Cortex of kidney (tissue), 1 donor: ENCODE measurements around the gene TSR3.

Source experiments
- DNase-seq: peaks from one replicate; lab custom pipeline; 2025; lab: John Stamatoyannopoulos, UW

TSR3 gene

DNA sequence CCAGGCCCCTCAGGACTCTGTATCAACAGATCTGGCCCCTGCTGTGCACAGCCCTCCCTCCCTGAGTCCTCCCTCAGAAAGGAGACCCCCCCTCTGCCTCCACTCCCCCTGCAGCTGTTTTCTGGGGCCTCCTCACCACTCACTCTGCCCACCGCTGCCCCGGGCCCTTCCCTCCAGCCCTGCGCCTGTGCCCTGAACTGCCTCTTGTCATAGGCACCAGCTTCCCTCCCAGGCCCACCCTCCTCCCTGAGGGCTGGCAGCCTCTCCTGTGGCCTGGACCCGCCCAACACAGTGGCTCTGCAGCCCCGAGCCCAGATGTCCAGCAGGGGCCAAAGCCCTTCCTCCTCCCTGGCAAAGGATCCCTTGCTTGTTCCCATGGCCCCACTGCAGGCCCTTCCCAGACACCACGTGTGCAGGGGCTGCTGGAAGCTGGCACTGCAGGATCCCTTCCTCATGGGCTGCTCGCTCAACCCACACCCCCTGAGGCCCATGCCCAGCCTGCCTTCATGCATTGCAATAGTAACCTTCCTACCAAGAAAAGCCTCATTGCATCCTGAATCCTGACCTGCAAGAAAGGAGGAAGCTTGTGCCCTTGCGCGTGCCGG, 25.8 kb upstream of the TSR3 start:
- DNase-seq, result no peak

DNA sequence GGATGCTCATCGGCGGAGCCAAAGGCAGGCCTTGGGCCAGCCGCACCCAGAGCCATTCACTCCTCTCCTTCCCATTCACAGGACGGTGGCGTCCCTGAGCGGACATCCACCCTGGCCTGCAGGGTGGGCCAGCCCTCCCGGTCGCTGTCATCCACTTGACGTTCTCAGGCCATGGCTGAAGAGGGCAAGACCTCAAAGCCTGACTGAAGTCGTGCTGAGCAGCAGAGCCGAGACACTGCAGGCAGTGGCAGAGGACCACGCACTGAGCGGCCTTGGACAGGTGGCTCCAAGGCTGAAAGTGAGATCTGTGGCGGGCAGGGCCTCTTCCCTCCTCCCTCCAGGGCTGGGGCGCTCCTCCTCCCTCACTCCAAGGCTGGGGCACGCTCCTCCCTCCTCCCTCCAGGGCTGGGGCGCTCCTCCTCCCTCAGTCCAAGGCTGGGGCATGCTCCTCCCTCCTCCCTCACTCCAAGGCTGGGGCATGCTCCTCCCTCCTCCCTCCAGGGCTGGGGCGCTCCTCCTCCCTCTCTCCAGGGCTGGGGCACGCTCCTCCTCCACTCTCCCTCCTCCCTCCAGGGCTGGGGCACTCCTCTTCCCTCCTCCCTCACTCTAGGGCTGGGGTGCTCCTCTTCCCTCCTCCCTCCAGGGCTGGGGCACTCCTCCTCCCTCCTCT, 24.2 kb upstream of the TSR3 start:
- DNase-seq, result no peak

DNA sequence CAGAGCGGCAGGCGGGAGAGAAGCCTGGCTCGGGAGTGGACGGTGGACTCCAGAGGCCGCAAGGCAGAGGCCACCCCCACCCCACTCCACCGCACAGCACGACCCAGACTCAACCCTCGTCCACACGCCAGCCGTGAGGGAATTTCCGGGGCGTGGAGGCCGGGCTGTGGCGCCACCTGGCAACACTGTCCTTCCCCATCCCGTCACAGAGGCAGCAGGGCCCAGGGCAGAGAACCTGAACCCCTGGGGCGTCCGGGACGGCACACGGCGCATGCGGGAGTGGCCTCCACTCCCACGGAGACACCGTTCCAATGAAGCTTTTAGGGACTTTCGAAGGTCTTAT, 23.6 kb upstream of the TSR3 start:
- DNase-seq, result no peak

DNA sequence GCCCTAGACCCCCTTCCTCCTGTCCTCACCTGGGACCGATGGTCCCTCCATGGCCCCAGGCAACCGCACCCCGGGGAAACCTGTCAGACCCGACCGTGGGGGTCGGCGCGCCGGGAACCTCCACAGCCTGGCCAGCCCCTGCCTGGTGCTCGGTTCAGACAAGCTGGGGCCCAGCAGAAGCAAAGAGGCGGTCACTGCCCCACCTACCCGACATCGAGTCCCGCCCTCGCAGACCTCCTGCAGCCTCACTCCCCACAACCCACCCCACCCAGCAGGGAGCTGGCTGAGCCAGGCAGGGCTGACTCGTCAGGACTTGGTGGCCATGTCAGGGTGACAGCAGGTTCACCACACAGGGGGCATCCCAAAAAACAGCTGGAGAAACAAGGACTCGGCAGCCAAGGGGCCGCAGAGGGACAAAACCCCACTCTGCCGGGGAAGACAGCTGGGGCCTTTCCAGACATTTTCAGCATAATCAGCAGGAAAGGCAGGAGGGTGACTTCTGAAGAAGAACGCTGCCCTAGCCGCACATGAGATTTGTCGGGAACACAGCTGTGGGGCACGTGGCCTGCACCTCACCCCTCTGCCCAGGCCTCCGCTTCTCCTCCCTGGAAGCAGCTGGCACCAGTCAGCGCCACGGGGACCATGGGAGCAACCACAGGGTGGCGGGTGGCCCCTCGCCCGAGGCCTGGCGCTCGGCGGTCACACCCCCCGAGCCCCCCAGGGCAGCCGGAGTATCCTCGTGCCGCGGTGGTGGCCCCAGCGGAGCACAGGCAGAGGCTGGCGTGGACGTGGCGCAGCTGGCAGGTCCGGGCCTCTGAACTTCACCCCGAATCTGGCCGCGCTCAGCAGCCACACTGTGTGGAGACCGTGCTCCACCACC, 23.0 kb upstream of the TSR3 start:
- no peak for DNase-seq

DNA sequence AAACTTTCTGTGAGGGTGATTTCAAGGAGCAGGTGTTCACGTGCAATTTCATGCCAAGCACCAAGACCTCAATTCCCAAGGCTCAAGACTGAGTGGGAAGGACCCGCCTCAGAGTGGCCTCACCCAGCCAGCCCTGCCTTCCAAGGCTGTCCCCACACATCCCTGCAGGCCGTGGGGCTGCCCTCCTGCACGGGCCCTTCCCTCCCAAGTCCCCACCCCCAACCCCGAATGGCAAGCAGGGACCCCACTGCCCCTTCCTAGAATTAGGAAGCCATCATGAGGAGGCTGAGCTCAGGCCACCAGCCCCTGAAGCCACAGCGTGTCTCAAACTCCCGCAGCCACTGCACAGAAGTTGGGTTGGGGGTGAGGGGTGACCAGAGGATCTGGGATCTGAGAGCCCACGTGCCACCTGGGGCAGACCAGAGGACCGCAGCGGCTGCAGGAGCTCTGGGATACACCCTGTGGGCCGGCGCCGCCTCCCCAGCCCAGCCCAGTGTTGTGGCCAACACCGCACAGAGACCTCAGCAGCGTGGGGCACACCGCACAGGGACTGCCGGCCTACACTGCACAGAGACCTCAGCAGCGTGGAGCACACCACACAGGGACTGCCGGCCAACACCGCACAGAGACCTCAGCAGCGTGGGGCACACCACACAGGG, 20.7 kb upstream of the TSR3 start:
- DNase-seq, result no peak

DNA sequence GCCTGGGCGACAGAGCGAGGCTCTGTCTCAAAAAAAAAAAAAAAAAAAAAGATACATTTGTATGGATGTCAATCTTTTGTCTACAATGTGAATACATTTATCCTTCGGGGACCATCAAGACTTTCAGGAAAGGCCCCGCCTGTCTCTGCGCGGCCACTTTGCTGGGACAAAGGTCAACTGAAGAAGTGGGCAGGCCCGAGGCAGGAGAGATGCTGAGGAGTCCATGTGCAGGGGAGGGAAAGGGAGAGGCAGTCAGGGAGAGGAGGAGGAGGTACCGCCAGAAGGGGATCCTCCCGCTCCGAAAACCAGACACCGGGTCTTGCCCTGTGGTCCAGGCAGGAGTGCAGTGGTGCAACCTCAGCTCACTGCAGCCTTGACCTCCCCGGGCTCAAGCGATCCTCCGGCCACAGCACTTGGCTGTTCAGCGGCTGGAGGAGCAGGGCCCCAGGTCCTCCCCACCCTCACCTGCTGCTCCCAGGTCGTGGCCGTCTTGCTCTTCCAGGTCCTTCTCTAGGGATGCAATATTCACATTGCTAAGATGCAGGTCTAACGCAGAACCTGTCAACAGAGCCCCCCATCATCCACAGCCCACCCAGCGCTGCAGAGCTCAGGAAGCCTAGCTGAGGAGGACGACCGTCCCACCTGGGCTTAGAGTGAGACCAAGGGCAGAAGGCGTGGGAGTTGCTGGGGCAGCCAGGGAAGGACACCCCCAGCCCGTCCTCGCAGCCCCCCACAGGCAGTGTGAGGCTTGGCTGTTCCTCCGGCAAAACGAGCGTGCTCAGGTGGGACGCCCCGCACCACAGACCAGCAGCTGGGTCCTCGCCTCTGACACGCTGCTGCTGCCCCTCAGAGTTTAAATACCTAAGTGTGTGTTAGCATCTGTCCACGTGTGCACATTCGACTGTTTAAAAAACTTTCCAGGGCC, 19.6 kb upstream of the TSR3 start:
- no peak for DNase-seq

DNA sequence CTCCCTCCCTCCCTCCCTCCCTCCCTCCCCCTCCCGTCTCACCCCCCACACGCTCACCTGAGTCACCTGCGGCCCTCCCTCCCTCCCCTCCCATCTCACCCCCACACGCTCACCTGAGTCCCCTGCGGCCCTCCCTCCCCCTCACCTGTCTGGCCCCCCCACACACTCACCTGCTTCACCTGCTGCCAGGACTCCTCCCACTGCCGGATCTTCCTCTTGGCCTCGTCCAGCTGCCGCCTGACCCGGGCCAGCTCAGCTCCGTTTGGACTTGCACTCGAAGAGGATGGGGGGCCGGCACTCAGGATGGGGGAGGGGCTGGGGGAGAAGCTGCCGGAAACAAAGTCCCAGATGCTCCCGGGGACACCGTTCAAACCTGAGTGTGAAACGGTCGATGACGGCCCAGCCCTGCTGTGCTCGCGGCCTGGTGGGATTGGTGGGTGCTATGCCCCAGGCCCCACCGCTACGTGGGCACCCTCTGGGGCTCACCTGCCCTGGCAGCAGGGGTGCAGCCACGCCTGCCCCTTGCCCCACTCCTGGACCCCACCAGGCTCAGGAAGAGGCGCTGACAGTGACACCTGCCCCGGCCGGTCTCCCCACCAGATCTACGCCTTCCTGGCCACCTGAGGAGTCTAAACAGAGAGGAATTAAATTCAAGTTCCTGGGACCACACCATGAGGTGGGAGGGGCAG, 16.0 kb upstream of the TSR3 start:
- no peak for DNase-seq

DNA sequence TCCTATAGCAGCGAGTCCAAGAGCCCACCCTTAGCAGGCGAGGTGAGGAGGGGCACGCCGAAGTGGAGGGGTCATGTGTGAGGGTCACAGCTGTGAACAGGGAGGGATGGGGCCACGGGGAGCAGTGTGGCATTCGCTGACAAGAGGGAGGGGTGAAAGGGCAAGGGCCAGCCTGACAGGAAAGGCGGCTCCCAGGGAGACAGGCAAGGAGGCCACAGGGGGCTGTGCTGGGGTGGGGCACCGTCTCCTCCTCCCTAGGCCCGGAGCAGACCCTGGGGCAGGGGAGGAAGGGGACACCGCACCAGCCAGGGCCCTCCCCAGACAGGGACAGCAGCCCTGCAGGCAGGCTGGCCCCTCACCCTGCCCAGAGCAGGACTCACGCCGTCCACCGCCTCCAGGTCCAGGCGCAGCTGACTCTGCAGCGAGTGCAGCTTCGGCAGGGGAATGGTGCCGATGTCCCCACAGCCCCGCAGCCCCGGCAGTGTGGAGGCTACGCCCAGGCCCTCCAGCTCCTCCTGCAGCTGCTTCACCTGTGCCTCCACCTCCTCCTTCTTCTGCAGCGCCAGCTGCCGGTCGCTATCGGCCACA, 15.1 kb upstream of the TSR3 start:
- DNase-seq, result no peak

DNA sequence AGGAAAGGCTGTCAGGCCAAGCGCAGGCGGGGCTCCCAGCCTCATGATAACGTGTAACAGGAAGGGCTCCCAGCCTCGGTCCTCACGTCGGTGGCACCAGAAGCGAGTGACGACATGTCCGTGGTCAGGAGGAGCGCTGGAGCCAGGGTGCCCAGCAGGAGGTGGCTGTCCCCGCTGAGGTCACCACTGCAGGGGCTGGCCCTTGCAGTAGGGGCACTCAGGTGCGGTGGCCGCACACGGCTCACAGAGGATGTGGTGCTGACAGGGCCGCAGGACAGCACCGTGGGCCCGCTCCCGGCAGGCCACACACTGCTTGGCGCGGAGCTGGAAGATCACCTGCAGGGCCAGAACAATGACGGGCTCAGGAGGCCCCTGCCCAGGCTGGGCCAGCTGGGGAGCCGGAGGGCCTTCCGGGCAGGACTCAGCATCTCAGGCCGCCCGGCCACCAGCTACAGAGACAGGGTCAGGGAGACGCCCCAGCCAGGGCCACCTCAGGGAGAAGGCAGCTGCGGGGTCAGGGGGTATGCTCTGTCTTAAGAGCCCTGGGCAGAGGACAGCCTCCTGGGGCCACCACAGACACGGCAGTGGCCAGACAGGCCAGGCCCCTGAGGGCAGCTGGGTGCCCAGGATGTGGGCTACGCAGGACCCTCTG, 14.5 kb upstream of the TSR3 start:
- DNase-seq, result no peak

DNA sequence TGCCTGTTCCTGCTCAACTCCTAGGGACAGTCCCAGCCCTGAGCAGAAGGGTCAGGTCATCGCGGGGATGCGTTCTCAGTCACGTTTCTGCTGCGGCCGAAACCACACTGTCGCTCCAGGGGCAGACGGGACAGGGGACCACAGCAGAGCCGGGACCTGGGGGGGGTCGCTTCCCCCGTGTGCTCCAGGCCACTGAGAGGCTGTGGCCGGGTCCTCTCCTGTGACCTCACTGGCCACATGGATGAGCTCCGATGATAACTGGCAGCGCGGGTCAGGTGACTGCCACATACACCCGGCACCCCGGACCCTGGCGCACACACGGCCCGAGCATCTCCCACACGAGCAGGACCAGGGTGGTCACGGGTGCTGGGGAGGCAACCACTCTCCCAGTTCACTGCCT, 12.8 kb upstream of the TSR3 start:
- DNase-seq, result no peak

DNA sequence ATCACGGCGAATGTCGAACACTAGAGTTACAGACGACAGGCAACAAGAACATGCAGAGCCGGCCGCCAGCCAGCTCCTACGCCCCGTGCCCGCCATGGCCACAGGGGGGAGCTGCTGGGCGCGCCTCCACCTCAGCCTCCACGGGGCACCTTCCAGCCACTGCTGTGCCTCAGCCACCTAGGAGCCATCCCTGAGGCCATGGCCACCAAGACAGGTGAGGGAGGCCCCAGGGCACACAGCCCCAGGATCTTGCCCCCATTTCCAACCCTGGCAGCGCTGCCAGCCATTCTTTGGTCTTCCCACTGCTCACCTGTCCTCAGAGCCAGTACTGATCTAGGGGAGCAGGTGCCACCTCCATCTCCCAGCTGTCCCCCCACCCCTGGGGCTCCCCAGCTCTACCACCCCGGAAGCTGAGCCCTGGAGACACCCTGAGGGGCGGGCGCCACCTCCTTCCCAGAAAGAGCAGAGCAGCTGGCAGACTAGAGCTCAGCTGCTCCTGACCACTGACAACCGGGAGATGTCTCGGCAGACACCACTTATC, 11.9 kb upstream of the TSR3 start:
- no peak for DNase-seq

DNA sequence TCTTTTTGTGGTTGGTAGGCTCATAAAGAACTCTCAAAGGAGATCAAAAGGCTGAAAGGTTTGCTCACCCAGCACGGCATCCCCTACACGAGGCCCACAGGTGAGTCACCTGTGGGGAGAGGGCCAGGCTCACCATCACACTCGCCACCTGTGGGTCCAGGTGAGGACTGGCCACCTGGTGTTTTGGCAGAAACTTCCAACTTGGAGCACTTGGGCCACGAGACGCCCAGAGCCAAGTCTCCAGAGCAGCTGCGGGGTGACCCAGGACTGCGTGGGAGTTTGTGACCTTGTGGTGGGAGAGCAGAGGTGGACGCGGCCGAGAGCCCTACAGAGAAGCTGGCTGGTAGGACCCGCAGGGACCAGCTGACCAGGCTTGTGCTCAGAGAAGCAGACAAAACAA, 11.1 kb upstream of the TSR3 start:
- no peak for DNase-seq

DNA sequence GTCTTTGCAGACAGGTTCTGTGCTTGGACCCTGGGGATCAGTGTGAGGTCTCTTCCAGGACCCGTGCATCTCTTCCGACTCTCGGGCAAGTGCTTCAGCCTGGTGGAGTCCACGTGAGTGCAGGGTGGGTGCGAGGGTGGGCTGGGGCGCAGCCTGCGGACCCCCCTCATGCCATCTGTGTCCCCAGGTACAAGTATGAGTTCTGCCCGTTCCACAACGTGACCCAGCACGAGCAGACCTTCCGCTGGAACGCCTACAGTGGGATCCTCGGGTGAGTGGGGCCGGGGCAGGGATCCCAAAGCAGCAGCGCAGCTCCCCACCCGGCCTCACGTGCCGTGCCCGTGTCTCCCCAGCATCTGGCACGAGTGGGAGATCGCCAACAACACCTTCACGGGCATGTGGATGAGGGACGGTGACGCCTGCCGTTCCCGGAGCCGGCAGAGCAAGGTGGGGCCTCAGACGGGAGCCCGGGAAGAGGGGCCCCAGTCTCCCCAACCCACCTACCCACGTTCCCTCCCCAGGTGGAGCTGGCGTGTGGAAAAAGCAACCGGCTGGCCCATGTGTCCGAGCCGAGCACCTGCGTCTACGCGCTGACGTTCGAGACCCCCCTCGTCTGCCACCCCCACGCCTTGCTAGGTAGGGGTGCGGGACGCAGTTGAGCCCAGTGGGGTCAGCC, 10.1 kb upstream of the TSR3 start:
- no peak for DNase-seq

DNA sequence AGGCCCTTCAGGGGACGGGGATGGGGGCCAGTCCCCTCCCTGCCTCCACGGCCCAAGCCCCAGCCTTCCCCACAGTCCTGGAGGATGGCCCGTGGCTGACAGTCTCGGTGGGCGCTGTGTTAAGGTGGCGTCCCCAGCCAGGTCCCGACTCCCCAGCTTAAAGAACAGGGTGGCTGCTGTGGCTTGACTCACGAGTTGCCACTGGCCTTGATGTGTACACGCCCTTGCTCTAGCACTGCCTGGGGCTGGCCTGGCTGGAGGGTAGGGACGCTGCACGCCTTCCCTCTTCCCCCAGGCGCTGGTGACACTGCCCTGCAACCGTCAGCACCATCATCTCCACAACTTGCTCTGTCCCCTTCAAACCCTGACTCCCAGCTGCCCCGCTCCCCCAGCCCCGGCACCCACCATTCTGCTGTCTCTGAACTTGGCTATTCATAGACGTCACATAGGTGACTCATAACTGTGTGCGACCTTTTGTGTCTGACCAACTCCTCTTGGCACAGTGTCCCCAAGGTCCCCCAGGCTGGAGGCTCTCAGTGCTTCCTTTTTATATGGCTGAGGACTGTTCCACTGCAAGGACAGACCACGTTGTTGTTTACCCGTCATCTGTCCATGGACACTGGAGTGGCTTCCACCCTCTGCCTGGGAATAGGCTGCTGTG, 6.4 kb upstream of the TSR3 start:
- no peak for DNase-seq

DNA sequence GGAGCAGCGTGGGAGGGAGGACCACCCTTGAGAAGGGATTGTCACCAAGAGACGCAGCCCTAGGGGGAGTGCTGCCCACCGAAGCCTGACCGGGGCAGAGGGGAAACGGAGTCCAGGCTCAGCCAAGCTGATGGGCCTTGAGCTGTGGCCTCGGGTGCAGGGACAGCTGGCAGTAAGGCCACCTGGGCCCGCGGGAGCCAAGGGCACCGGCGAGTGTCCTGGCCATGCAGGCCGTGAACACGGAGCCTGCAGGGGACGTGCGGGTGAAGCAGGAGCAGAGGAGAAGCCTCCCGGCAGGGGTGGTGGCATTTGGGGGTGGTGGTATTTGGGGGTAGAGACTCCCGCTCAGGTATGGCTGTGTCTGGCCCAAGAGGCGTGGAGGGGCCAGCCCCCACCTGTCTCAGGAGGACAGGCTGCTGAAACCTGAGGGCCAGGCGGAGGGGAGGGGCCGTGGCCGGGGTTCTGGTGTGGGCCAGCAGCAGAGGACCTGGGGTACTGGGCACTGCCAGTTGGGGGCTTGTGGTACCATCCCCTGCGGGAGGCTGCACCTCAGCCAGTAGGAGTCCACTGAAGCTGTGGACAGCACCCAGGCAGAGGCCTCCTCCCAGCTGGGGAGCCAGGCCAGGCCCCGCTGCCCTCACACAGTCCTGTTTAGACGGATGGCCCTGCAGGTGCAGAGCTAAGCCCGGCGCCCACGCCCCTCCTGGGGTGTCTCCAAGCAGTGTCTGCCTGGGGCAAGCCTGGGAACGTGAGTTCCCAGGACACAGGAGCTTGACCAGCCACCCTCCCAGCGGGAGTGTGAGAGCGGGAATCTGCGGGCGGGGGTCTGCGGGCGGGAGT, 4.6 kb upstream of the TSR3 start:
- DNase-seq, result no peak

DNA sequence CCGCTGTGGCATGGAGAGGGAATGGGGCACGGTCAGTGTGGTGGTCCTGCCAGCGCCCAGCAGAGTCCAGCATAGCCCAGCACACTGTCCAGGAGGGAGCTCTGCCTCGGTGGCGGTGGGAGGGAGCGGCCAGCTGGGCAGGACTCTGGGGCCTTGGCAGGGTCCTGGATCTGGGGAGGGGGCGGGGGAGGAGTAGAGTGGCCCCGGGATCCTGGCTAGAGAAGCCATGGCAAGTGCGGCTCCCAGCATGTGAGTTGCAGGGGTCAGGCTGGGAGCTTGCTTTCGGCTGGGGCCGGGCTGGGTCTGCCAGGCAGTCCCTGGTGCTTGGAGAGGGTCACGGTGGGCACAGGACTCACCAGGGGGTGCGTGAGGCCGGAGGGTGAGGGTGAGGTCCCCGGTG, 3.9 kb upstream of the TSR3 start:
- DNase-seq, result no peak

DNA sequence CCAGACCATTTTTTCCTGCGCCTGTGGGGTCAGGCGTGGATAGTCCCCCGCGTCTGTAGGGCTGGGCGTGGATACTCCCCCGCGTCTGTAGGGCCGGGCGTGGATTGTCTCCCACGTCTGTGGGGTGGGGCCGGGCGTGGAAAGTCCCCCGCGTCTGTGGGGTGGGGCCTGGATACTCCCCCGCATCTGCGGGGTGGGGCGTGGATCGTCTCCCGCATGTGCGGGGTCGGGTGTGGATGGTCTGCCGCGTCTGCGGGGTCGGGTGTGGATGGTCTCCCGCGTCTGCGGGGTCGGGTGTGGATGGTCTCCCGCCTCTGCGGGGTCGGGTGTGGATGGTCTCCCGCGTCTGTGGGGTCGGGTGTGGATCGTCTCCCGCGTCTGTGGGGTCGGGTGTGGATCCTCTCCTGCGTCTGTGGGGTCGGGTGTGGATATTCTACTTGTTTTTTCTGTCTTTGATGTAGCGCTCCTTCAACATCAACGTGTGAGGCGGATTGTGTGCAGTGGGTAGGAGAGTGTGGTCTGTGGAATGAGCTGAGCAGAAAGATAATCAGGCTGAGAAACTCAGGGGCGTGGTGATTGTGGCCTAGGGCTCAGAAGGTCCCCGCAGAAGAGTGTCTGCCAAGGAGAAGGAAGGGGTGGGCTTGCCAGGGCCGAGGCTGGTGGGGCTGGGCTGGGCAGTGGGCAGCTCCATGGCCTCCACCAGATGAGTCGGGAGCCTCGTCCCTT, 3.3 kb upstream of the TSR3 start:
- DNase-seq, result no peak
